Stomach (tissue), 4 donors: ENCODE measurements around the gene SF3B4.

Source experiments
- CTCF ChIP-seq, 7 experiments: fragments of 450-650 bp in 4 of 7; fragments of 200-600 bp in 3 of 7; sonication (generic) in 3 of 7; IDR thresholded peaks; one replicate each; pipeline ENCODE4 v1.5.1; 2016 to 2019; ENCODE audit warnings: antibody characterized with exemption in 7 of 7, control low read depth in 2 of 7, mild to moderate bottlenecking in 1 of 7
- EP300 ChIP-seq: sonication (generic); formaldehyde crosslinking; IDR thresholded peaks from one replicate; pipeline ENCODE4 v1.6.1; 2017; ENCODE audit warnings: antibody characterized with exemption
- POLR2AphosphoS5 ChIP-seq, 3 donors: sonication (generic); formaldehyde crosslinking; IDR thresholded peaks; one replicate each; pipeline ENCODE4 v1.6.1; 2016; ENCODE audit warnings: antibody characterized with exemption in 3 of 3

GRCh38 chr1:149962736-149963135, 35.1 kb upstream of the SF3B4 start:
- TF ChIP-seq CTCF (IDR thresholded peaks at IDR 0.05) (no peak), EP300 (no peak), POLR2AphosphoS5 (IDR thresholded peaks at IDR 0.05) (no peak)
